HG02623 (cell line): Measurements from ENCODE around the gene MRLN.
"Not testable (repeated sequence)": the region's sequence is repeated elsewhere in the genome, so short reads cannot be mapped to it uniquely, and the experiment has no call there.

ENCODE experiments used
- ATAC-seq: cut with Tn5 transposase; IDR thresholded peaks from one replicate; pipeline ENCODE4 v1.9.1; 2021; ENCODE audit warnings: moderate library complexity; ENCODE audit not compliant: unreplicated experiment

Gene MRLN

DNA sequence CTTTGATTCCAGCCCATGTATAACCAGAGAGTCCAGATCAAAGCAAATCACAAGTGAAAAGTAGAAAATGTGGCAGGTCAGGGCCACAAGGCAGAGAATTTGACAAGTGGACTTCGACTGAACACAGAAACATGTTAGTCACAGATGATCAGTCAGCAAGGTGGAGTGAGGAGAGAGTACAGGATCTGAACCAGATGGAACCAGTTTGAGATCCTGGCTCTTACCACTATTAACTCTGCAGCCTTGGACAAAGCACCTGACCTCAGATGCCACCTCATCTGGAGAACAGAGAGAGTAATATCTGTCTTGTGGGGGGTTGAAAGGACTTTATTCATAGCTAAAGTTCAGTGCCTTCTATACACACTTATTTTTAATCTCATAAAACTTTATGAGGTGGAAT is 4.4 kb downstream of the MRLN start:
- ATAC-seq = peak; percentile 43

DNA sequence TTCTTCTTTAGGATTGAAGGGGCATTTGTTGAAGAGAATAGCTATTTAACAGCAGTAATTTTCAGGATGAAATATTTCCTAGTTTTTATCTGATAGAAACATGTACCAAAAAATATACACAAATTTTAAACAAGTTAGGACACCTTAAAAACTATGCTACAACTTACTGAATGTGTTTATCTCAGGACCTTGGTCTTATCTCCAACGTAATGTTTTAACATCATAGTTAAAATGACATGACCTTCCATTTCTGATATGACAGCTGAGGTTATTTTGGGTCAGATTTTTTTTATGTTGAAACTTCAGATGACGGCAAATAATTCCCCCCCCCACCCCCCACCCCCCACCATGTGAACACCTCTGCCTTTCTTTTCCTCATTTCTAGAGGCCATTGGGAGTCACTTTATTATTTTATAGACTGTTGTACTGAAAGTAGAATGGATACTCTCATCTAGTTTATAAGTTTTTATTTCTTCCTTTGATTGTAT is 8.0 kb downstream of the MRLN start:
- no peak for ATAC-seq

DNA sequence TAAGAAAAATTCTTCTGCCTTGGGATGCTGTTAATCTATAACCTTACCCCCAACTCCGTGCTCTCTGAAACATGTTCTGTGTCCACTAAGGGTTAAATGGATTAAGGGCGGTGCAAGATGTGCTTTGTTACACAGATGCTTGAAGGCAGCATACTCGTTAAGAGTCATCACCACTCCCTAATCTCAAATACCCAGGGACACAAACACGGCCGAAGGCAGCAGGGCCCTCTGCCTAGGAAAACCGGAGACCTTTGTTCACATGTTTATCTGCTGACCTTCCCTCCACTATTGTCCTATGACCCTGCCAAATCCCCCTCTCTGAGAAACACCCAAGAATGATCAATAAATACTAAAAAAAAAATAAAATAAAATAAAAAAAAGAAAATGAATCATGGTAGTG is 8.5 kb downstream of the MRLN start:
- not testable (repeated sequence) for ATAC-seq

DNA sequence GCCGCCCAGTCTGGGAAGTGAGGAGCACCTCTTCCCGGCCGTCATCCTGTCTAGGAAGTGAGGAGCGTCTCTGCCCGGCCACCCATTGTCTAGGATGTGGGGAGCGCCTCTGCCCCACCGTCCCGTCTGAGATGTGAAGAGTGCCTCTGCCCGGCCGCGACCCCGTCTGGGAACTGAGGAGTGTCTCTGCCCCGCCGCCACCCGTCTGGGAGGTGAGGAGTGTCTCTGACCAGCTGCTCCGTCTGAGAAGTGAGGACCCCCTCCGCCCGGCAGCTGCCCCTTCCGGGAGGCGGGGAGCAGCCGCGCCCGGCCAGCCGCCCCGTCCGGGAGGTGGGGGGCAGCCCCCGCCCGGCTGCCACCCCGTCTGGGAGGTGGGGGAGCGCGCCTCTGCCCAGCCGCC is 9.1 kb downstream of the MRLN start:
- ATAC-seq = not testable (repeated sequence)

DNA sequence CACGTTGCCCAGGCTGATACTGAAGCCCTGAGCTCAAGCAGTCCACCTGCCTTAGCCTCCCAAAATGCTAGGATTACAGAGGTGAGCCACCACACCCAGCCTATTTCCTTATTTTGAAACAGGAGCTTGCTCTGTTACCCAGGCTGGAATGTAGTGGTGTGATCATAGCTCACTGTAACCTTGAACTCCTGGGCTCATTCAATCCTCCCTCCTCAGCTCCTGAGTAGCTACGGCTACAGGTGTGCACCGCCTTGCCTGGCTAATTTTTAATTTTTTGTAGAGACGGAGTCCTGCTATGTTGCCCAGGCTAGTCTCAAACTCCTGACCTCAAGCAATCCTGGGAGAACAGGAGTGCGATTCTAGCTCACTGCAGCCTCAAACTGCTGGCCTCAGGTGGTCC is 11.7 kb downstream of the MRLN start:
- ATAC-seq = no peak

DNA sequence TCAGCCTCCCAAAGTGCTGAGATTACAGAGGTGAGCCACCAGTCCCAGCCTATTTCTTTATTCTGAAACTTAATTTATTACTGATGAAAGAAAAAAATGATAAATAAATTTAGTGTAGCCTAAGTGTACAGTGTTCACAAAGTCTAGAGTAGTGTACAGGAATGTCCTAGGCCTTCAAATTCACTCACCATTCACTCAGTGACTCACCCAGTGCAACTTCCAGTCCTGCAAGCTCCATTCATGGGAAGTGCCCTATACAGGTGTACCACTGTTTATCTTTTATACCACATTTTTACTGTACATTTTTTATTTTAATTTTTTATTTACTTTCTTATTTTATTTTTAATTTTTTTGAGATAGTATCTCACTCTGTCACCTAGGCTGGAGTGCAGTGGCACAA is 12.2 kb downstream of the MRLN start:
- ATAC-seq = no peak

DNA sequence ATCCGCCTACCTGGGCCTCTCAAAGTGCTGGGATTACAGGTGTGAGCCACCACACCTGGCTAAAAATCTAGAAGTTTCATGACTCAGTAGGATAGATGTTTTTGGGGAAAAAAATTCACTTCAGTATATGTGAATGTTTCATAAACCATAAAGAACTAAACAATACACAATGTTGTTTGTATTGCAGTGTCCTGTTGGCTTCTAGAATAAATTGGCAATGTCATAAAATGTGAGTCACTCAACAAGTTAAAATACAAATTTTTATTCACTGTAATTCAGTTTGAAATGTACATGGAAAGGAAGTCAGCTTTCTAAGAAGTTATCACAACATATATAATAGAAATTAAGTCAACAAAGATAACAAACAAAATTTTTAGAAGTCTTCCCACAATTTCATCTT is 16.5 kb downstream of the MRLN start:
- no peak for ATAC-seq

DNA sequence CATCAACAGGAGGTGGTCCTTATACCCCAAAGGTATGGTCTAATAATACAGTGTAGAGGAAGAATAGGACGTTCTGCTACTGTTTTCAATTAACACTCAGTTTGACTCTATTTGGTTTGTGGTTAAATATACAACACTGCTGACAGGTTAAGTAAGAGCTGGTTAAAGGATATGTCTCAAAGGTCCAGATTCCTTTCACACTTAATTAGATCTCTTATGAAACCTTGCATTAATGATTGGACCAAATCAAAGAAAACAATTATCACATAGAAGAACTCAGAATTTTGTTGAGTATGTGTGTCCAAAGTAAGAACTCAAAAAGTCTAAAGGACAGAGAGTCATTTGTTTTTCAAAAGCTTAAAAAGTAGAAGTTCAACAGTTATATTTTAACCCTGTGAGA is 18.0 kb downstream of the MRLN start:
- ATAC-seq = no peak

DNA sequence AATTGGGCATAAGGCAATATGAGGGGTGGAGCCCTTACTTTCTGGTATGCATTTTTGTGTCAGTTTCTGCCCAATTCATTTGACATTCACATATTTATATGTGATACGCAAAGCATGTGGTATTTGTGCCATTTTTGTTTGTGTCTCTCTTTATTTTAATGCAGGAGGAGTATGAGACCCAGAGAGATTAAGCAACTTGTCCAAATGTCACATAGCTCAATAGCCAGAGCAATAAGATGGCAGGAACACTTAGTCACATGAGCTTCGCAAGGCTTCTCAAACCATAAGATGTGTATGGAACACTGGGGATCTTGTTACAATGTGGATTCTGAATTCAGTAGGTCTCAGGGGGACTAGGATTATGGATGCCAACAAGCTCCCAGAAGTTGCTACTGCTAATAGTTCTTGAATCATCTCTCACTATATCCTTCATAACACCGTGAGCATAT is 19.2 kb downstream of the MRLN start:
- ATAC-seq = no peak

DNA sequence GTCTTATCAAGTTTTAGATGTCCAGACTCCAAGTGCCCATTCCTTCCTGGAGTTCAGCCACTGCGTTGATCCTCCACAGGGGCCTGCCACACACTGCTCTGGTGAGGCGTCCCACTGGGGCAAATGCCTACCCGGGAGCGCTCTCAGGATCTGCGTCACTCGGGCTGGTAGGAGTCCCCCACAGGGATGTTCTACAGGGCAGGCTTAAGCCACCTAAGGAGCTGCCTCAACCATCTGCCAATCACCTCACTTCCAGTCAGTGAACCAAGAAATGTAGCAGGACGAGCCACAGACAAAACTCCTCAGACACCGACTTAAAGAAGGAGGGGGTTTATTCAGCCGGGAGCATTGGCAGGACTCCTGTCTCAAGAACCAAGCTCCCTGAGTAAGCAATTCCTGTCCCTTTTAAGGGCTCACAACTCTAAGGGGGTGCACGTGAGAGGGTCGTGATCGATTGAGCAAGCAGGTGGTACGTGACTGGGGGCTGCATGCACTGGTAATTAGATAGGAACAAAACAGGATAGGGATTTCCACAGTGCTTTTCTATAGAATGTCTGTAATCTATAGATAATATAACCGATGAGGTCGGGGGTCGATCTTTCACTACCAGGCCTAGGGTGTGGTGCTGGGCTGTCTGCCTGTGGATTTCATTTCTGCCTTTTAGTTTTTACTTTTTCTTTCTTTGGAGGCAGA is 19.8 kb downstream of the MRLN start:
- not testable (repeated sequence) for ATAC-seq

DNA sequence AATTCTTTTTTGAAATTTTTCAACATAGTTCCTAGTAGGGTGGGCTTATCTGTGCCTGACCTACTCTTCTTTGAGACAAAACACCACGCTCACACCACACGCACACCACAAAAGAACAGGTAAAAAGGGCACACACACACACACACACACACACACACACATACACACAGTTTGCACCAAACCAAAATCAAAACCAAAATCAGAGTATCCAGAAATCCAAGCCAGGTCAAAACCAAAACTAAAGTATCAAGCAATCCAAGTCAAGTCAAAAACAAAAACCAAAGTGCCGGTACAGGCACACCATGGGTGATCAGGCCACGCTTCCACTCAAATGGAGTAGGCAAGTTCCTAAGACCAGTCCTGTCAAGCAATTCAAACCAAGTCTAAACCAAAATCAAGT is 20.4 kb downstream of the MRLN start:
- ATAC-seq = not testable (repeated sequence)

DNA sequence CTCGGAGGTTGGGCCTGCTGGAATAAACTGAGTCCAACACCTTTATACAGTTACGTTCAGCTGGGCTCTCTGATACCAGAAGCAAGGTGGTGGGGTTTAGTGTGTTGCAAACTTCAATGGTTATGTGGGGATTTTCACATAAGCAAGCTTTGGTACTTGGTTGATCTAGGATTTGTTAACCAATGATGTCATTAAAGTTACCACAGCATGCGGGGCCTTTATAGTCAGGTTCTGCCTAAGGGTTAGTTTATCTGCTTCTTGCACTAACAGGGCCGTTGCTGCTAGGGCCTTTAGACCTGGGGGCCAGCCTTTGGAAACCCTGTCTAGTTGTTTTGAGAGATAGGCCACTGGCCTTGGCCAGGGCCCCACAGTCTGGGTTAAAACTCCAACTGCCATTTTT is 24.1 kb downstream of the MRLN start:
- ATAC-seq = not testable (repeated sequence)

DNA sequence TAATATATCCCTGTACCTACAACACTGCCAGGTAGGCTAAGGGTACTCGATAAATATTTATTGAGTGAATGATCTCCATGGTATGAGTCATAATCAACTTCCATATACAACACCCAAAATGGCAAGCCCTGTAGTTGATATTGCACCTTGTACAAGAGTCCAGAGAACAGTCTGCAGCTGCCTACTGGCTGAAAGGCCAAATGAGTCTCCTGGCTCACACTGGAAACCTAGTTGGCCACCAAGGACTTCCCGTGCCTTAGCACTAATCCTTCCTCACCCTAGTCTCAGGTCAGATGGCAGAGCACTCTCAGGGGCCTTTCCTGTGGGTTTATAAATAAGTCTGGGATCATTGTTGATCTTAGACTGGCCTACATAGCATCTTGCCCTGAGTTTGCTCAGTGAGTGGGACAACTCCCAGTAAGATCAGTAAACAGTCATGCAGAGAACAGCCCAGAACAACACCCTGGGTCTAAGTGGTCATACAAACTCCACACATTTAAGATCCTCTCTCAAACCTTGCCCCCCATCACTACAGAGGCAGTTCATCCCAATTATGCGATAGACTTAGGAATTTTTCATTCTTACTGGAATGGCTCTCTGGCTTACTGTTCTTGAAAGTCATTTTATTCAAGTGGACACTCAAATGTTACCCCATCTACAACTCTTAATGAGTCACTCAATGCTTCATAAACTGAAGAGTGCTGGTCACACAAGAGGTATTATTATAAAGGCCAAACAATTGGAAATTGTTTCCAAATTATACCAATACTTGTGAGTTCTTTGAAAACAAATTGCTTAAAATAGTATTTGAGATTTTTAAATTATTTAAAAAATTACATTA is 28.9 kb downstream of the MRLN start:
- ATAC-seq = no peak

DNA sequence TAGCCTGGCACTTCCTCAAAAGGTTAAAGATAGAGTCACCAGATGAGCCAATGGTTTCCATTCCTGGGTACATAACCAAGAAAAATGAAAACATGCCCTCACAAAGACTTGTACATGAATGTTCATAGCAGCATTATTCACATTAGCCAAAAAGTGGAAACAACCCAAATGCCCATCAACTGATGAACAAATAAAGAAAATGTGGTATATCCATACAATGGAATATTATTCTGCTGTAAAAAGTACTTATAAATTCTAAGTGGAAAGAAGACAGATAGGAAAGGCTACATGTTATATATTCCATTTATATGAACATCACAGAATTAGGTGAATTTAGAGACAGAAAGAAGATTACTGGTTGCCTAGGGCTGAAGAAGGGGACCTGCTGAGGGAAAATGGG is 32.9 kb downstream of the MRLN start:
- no peak for ATAC-seq

DNA sequence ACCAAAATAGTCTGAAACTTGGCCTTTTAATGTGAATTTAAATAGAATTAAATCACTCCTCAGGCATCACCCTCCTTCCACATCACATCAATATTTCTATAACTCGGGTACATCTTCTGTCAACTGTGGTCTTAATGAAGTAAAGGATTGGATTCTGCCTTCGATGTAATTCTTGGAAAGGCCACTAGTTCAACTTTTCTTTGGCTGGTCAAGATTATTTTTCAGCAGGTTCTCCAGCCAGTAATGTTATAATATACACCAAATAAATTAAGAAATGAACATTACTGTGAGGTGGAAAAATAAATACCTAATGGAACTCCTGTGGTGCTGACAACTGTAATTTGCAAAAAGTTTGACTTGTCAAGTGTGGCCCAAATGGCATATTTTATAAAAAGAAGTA is 33.9 kb downstream of the MRLN start:
- no peak for ATAC-seq

DNA sequence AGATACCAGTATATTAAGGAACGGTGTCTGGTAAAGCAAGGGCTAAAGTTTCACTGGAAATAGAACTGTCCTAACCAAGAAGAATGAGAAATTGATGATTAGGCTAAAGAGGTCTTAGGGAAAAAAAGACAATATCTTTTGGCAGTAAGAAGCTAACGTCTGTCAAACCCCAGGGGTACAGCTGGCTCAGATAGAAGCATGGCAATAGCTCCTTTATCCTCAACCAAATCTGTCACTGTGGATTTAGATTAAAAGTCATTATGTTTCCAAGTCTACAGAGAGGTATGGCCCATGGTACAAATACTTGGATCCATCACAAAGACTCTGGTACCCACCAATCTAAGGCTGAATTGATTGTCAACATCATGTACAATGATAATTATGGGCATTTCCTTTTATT is 35.0 kb downstream of the MRLN start:
- ATAC-seq = no peak

DNA sequence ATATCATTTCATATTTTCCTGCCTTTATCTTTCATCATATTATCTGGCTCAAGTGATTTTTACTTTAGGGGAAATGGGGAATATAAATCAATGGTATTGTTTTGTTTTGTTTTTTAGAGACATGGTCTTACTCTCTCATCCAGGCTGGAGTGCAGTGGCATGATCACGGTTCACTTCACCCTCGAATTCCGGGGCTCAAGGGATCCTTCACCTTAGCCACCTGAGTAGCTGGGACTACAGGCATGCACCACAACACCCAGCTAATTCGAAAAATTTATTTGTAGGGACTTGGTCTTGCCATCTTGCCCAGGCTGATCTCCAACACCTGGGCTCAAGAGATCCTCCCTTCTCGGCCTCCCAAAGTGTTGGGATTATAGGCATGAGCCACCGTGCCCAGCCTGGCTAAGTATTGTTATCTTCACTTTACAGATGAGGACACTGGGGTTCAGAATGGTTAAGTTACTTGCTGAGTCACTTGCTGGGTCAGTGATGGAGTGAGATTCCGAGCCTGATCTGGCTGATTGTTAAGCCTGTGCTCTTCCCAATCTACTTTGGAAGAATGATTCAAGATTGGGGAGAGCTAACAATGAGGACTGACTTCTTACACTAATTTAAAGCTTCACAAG is 39.9 kb downstream of the MRLN start:
- no peak for ATAC-seq

DNA sequence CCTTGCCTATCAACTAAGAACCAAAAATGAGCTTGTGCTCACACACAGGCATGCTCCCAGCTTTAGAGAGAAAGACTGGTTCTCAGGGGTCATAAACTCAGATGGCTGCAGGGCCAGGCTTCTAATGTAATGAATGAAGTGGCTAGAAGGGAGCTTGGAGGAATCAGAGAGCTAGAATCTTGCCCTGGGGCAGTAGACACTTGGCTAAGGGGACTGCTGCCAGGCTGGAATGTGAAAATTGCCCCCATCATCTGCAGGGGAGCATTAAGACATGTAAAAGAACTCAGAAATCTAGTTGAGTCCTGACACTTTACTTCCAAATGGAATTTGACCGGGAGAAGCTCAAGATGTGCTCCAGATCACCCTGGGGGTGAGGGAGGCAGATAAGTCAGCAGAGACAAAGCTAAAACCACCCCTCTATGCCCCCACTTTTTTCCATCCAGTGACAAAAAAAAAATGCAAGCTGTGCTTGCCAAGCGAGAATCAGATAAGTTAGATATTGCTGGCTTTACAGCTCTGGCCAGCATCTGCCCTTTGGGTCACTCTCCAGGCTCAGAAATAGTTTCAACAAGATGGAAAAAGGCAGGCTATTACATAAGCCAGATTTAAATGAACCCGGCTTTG is 41.3 kb downstream of the MRLN start:
- no peak for ATAC-seq

DNA sequence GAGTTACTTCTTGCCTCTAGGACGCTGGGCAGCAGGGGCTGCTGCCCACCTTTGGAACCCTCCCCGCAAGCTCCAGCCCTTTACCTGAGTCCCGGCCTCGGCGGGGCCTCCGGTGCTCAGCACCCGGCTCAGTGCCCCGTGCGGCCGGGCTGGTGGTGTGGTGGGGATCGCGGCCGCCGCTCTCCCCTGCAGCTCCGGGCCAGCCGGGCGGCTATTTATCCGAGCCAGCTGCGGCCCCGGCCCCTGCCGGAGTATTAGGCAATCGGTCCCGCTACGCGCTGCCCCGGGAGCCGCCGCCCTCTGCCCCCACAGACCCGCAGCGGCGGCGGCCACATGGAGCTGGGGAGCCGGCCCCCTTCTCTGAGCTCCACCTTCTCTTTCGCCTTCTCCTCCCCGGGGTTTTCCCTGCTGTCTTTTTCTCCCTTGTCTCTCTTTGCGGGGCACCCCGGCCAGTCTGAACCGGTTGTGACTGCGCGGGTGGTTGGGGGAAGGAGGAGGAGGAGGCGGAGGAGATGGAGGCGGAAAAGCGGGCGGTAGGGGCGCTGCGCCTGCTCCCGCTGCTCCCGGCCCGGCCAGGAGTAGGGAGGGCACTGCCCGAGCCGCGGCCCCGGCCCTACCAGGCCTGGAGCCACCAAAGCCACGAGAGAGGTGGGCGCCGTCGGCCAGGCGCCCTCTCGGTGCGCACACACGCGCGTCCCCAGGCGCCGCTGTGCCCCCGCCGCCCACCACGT is 43.7 kb downstream of the MRLN start, which contains the start of gene SLC16A9:
Gene SLC16A9, minus strand, starts transcription at position 456 of the 731 bp plus-strand sequence. CDS start 25,559 bp downstream, outside the sequence.
- peak; percentile 87 for ATAC-seq

DNA sequence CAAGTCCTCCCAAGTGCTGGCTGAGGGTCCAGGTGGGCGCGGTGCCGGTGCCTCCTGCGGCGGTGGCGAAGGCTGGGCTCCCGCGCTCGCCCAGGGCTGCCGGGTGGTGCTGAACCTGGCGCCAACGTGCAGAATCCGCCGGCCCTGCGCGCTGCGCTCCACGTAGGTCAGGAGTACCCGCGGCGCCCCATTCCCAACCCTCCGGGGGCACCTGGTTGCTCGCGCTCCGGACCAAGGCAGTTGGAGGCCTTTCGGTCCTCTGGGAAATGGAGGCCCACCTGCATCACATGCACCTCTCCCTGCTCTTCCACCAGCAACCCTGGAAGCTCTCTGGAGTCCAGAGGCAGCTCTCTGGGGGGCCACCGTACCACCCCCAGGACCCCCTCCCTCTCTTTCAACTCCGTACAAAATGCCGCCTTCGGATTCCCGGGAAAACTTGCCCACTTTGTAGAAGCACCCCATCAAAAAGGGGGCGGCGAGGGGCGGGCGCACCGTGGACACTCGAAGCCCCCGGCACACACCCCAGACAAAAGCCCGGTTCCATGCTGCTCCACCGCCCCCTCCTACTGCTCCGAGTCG is 44.4 kb downstream of the MRLN start:
- ATAC-seq = no peak
